Stimulated activated CD4-positive, alpha-beta T cell treated with anti-CD3 and anti-CD28 coated beads, TNF-alpha, amount 100 ng/mL, for 24 hours (primary cell): ENCODE results near the gene HOXA1.

Source experiments
- DNase-seq, 3 experiments: peaks; one replicate each; pipeline ENCODE4 v3.0.0-alpha.2; 2020; ENCODE audit warnings: low read depth in 3 of 3

Gene HOXA1

GRCh38 chr7:27092819-27093110, 3.0 kb downstream of the HOXA1 start:
- DNase-seq: no peak

GRCh38 chr7:27091941-27092818, 3.6 kb downstream of the HOXA1 start:
- DNase-seq: no peak

- DNase-seq: no peak
Observed at GRCh38 chr7:27091105-27091504, 4.7 kb downstream of the HOXA1 start.

GRCh38 chr7:27088002-27088922, 7.5 kb downstream of the HOXA1 start:
- DNase-seq: no peak

- DNase-seq: no peak
Observed at GRCh38 chr7:27083646-27084045, 12.2 kb downstream of the HOXA1 start.

- DNase-seq: no peak
Observed at GRCh38 chr7:27082171-27082570, 13.6 kb downstream of the HOXA1 start.

GRCh38 chr7:27080844-27081436, 14.9 kb downstream of the HOXA1 start:
- no peak for DNase-seq

- DNase-seq: no peak
Observed at GRCh38 chr7:27079234-27079975, 16.4 kb downstream of the HOXA1 start.

GRCh38 chr7:27078616-27079233, 17.1 kb downstream of the HOXA1 start:
- DNase-seq: no peak

GRCh38 chr7:27073076-27073475, 22.7 kb downstream of the HOXA1 start:
- DNase-seq: no peak

GRCh38 chr7:27071622-27072390, 24.0 kb downstream of the HOXA1 start:
- no peak for DNase-seq

GRCh38 chr7:27068259-27068658, 27.5 kb downstream of the HOXA1 start:
- DNase-seq: no peak

- no peak for DNase-seq
Observed at GRCh38 chr7:27066148-27066547, 29.7 kb downstream of the HOXA1 start.

GRCh38 chr7:27065709-27066108, 30.1 kb downstream of the HOXA1 start:
- no peak for DNase-seq

- DNase-seq: no peak
Observed at GRCh38 chr7:27064661-27065060, 31.1 kb downstream of the HOXA1 start.

GRCh38 chr7:27064159-27064558, 31.6 kb downstream of the HOXA1 start:
- DNase-seq: no peak

- no peak for DNase-seq
Observed at GRCh38 chr7:27062946-27063345, 32.9 kb downstream of the HOXA1 start.

- no peak for DNase-seq
Observed at GRCh38 chr7:27053153-27053552, 42.6 kb downstream of the HOXA1 start.

GRCh38 chr7:27051451-27051850, 44.3 kb downstream of the HOXA1 start:
- DNase-seq: no peak

- no peak for DNase-seq
Observed at GRCh38 chr7:27048438-27048837, 47.4 kb downstream of the HOXA1 start.
